ENCODE data around the gene PITRM1. TPM values are rescaled to one million over a fixed set of nuclear protein-coding genes. Genes with fewer than 3 reads are reported as not detected.
"Not testable (repeated sequence)": the region's sequence is repeated elsewhere in the genome, so short reads cannot be mapped to it uniquely, and the experiment has no call there.

PITRM1 gene
- polyA plus RNA-seq, 1 donor from 2014 or later, result 62.2 TPM

DNA sequence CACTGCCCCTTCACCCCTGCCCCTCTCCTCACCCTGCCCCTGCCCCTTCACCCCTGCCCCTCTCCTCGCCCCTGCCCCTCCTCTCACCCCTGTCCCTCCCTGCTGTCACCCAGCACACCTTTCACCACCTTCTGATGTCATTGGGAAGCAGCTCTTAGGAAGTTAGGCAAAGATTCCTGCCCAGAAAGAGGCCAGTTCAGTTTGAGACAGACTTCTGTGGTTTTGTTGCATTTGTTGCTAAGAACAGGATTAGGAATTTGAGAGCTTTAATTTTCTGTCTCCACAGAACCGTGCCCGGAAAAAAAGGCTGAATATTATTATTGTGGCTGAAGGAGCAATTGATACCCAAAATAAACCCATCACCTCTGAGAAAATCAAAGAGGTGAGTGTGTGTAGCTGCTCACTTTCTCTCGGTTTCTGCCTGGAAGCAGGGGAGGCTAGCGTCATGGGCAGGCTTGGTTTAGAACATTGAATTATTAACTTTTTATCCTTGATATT lies 65.6 kb downstream of the PITRM1 start:
- Histone ChIP-seq H3K36me3 (ENCODE audit: insufficient read depth, low read length) (no peaks in the 10 kb centered on the region), H3K27me3 (ENCODE audit: insufficient read depth, low read depth, low read length) (no peaks in the 10 kb centered on the region), H3F3A (ENCODE audit: insufficient read depth, low read length, poor library complexity, severe bottlenecking) (no peaks in the 10 kb centered on the region), H2AFZ (ENCODE audit: low read depth, low read length) (no peak overlapping the region), H3K4me2 (ENCODE audit: low read length) (no peak overlapping the region), H3K4me3 (ENCODE audit: low read length) (no peak overlapping the region), H3K9me2 (ENCODE audit: insufficient read depth, low read length) (no peaks in the 10 kb centered on the region), H4K20me1 (ENCODE audit: insufficient read depth) (no peaks in the 10 kb centered on the region), H3K79me2 (replicated peaks; ENCODE audit: insufficient read depth, low read length) (no peaks in the 10 kb centered on the region), H3K9ac (ENCODE audit: low read length) (no peak overlapping the region), H3K9me3 (ENCODE audit: low read length) (no peaks in the 10 kb centered on the region), H3K27ac (ENCODE audit: low read length) (no peak overlapping the region)
- TF ChIP-seq, protein P1, sequence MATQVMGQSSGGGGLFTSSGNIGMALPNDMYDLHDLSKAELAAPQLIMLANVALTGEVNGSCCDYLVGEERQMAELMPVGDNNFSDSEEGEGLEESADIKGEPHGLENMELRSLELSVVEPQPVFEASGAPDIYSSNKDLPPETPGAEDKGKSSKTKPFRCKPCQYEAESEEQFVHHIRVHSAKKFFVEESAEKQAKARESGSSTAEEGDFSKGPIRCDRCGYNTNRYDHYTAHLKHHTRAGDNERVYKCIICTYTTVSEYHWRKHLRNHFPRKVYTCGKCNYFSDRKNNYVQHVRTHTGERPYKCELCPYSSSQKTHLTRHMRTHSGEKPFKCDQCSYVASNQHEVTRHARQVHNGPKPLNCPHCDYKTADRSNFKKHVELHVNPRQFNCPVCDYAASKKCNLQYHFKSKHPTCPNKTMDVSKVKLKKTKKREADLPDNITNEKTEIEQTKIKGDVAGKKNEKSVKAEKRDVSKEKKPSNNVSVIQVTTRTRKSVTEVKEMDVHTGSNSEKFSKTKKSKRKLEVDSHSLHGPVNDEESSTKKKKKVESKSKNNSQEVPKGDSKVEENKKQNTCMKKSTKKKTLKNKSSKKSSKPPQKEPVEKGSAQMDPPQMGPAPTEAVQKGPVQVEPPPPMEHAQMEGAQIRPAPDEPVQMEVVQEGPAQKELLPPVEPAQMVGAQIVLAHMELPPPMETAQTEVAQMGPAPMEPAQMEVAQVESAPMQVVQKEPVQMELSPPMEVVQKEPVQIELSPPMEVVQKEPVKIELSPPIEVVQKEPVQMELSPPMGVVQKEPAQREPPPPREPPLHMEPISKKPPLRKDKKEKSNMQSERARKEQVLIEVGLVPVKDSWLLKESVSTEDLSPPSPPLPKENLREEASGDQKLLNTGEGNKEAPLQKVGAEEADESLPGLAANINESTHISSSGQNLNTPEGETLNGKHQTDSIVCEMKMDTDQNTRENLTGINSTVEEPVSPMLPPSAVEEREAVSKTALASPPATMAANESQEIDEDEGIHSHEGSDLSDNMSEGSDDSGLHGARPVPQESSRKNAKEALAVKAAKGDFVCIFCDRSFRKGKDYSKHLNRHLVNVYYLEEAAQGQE (IDR thresholded peaks at IDR 0.05; ENCODE audit: borderline replicate concordance), result no peak
- TF ChIP-seq EZH2 (IDR thresholded peaks at IDR 0.05; ENCODE audit: borderline replicate concordance, insufficient read depth, low read length, poor library complexity, severe bottlenecking) (no peak), MXI1 (conservative IDR thresholded peaks at IDR 0.05; ENCODE audit: poor library complexity, severe bottlenecking) (no peak), POLR2AphosphoS5 (IDR thresholded peaks at IDR 0.05) (no peak), RAD21 (conservative IDR thresholded peaks at IDR 0.05) (no peak), SMC3 (conservative IDR thresholded peaks at IDR 0.05; ENCODE audit: poor library complexity) (no peak), TAF1 (IDR thresholded peaks at IDR 0.05; ENCODE audit: low read depth) (no peak), EP300 (conservative IDR thresholded peaks at IDR 0.05; ENCODE audit: poor library complexity, severe bottlenecking) (no peak)
- TF ChIP-seq, protein P2, sequence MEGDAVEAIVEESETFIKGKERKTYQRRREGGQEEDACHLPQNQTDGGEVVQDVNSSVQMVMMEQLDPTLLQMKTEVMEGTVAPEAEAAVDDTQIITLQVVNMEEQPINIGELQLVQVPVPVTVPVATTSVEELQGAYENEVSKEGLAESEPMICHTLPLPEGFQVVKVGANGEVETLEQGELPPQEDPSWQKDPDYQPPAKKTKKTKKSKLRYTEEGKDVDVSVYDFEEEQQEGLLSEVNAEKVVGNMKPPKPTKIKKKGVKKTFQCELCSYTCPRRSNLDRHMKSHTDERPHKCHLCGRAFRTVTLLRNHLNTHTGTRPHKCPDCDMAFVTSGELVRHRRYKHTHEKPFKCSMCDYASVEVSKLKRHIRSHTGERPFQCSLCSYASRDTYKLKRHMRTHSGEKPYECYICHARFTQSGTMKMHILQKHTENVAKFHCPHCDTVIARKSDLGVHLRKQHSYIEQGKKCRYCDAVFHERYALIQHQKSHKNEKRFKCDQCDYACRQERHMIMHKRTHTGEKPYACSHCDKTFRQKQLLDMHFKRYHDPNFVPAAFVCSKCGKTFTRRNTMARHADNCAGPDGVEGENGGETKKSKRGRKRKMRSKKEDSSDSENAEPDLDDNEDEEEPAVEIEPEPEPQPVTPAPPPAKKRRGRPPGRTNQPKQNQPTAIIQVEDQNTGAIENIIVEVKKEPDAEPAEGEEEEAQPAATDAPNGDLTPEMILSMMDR (IDR thresholded peaks at IDR 0.05; ENCODE audit: poor library complexity, severe bottlenecking), result no peak

GRCh38 chr10:3106328-3106727 lies 66.3 kb downstream of the PITRM1 start:
- H3K4me3 ChIP-seq (ENCODE audit: low read length); H3K9me3 ChIP-seq (ENCODE audit: low read length); H3K27ac ChIP-seq (ENCODE audit: low read length); H2AFZ ChIP-seq (ENCODE audit: low read depth, low read length); H3K9me2 ChIP-seq (ENCODE audit: insufficient read depth, low read length); H3K9ac ChIP-seq (ENCODE audit: low read length); H3K36me3 ChIP-seq (ENCODE audit: insufficient read depth, low read length); H3K27me3 ChIP-seq (ENCODE audit: insufficient read depth, low read depth, low read length); H4K20me1 ChIP-seq (ENCODE audit: insufficient read depth); H3F3A ChIP-seq (ENCODE audit: insufficient read depth, low read length, poor library complexity, severe bottlenecking); H3K79me2 ChIP-seq (replicated peaks; ENCODE audit: insufficient read depth, low read length); H3K4me2 ChIP-seq (ENCODE audit: low read length): not testable (repeated sequence)

DNA sequence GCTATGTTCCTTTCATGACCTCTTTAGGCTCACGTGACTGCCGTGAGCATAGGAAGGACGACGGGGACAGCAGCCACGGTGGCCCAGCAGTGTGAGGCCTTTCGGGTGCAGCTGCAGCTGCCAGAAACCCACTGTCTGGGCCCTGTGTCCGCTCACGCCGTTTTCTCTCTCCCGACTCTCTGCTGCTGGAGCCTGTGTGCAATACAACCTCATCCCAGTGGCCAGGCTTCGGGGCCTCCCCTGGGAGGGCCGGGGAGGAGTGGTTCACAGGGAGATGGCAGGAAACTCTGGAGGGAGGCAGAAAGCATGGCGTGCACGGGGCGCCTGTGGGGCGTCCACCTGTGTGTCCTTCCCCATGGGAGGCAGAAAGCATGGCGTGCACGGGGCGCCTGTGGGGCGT lies 66.7 kb downstream of the PITRM1 start:
- H3K79me2 ChIP-seq (replicated peaks; ENCODE audit: insufficient read depth, low read length), result no peaks in the 10 kb centered on the region
- no peak overlapping the region for H2AFZ ChIP-seq (ENCODE audit: low read depth, low read length)
- H3K27ac ChIP-seq (ENCODE audit: low read length), result no peak overlapping the region
- H3K36me3 ChIP-seq (ENCODE audit: insufficient read depth, low read length), result no peaks in the 10 kb centered on the region
- H3K9ac ChIP-seq (ENCODE audit: low read length), result no peak overlapping the region
- H4K20me1 ChIP-seq (ENCODE audit: insufficient read depth), result no peaks in the 10 kb centered on the region
- no peaks in the 10 kb centered on the region for H3K9me2 ChIP-seq (ENCODE audit: insufficient read depth, low read length)
- no peaks in the 10 kb centered on the region for H3K9me3 ChIP-seq (ENCODE audit: low read length)
- no peak for TF ChIP-seq EZH2 (IDR thresholded peaks at IDR 0.05; ENCODE audit: borderline replicate concordance, insufficient read depth, low read length, poor library complexity, severe bottlenecking)
- no peak for TF ChIP-seq RAD21 (conservative IDR thresholded peaks at IDR 0.05)
- TF ChIP-seq TAF1 (IDR thresholded peaks at IDR 0.05; ENCODE audit: low read depth), result no peak
- no peak for TF ChIP-seq MXI1 (conservative IDR thresholded peaks at IDR 0.05; ENCODE audit: poor library complexity, severe bottlenecking)
- TF ChIP-seq EP300 (conservative IDR thresholded peaks at IDR 0.05; ENCODE audit: poor library complexity, severe bottlenecking), result no peak
- TF ChIP-seq, protein P2 (IDR thresholded peaks at IDR 0.05; ENCODE audit: poor library complexity, severe bottlenecking), result no peak
- TF ChIP-seq, protein P1 (IDR thresholded peaks at IDR 0.05; ENCODE audit: borderline replicate concordance), result no peak
- TF ChIP-seq SMC3 (conservative IDR thresholded peaks at IDR 0.05; ENCODE audit: poor library complexity), result no peak
- no peak for TF ChIP-seq POLR2AphosphoS5 (IDR thresholded peaks at IDR 0.05)
- H3F3A ChIP-seq (ENCODE audit: insufficient read depth, low read length, poor library complexity, severe bottlenecking), result no peaks in the 10 kb centered on the region
- H3K4me2 ChIP-seq (ENCODE audit: low read length), result no peak overlapping the region
- H3K27me3 ChIP-seq (ENCODE audit: insufficient read depth, low read depth, low read length), result no peaks in the 10 kb centered on the region
- H3K4me3 ChIP-seq (ENCODE audit: low read length), result no peak overlapping the region

Measured in neural cell (in vitro differentiated cells).